PC-3 (cell line): Measurements from ENCODE around the gene GASK1B.

ENCODE experiments used
- EZH2 ChIP-seq: fragments of 300-600 bp; sonication (generic); IDR thresholded peaks from one replicate; pipeline ENCODE4 v1.6.1; 2017; ENCODE audit warnings: antibody characterized with exemption, mild to moderate bottlenecking, low read length; ENCODE audit not compliant: unreplicated experiment
- EZH2phosphoT487 ChIP-seq: fragments of 300-600 bp; sonication (generic); IDR thresholded peaks from 2 replicates; pipeline ENCODE4 v1.6.1; 2018; ENCODE audit warnings: mild to moderate bottlenecking, antibody characterized with exemption, low read length, borderline replicate concordance
- TF ChIP-seq, protein P1 (sequence below): fragments of 300-600 bp; sonication (generic); conservative IDR thresholded peaks from 2 replicates; pipeline ENCODE4 v1.5.1; 2017; ENCODE audit warnings: antibody characterized with exemption, low read depth, mild to moderate bottlenecking, low read length

DNA sequence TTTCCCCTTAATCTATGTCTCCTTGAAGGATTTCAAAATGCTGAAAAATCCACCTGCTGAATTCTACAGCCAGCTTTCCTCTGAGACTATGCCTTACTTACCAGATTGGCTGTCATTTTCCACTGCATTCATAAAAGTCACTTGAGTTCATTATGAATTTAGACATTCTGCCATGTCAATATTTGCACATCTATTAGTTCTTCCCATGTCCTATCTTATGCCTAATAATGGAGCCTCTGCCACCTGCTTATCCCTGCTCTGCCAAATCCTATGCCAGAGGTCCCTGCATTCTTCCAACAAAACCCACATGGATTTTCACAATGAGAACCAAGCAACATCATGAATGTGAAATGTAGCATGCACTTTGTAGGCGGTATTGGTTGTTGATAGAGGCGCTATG is 42.6 kb downstream of the GASK1B start:
- TF ChIP-seq, protein P1, sequence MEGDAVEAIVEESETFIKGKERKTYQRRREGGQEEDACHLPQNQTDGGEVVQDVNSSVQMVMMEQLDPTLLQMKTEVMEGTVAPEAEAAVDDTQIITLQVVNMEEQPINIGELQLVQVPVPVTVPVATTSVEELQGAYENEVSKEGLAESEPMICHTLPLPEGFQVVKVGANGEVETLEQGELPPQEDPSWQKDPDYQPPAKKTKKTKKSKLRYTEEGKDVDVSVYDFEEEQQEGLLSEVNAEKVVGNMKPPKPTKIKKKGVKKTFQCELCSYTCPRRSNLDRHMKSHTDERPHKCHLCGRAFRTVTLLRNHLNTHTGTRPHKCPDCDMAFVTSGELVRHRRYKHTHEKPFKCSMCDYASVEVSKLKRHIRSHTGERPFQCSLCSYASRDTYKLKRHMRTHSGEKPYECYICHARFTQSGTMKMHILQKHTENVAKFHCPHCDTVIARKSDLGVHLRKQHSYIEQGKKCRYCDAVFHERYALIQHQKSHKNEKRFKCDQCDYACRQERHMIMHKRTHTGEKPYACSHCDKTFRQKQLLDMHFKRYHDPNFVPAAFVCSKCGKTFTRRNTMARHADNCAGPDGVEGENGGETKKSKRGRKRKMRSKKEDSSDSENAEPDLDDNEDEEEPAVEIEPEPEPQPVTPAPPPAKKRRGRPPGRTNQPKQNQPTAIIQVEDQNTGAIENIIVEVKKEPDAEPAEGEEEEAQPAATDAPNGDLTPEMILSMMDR, result no peak
- TF ChIP-seq EZH2phosphoT487 (no peak), EZH2 (no peak)
